Endothelial cell of umbilical vein (primary cell): ENCODE measurements around the gene FANCC. TPM values are rescaled to one million over a fixed set of nuclear protein-coding genes. Genes with fewer than 3 reads are reported as not detected.

ENCODE experiments used
- BruUV-seq: library from RNA; stranded (reverse); fragments of 400-500 nt; replicated peaks from 2 replicates; lab custom pipeline; 2021; lab: Mats Ljungman, UMichigan
- CTCF ChIA-PET: fragments of 300-600, 350-600 bp; sonication (Branson Sonifier 250); formaldehyde crosslinking; loops from one replicate; lab custom pipeline; 2021; ENCODE audit warnings: antibody characterized with exemption, inconsistent platforms; lab: Charles Lee
- POLR2A ChIA-PET: fragments of 300-600, 350-600 bp; sonication (Branson Sonifier 250); formaldehyde crosslinking; loops from one replicate; lab custom pipeline; 2021; ENCODE audit warnings: antibody characterized with exemption, inconsistent platforms; lab: Charles Lee
- DNase-seq: peaks from one replicate; pipeline ENCODE4 v3.0.0-alpha.2; 2011; ENCODE audit warnings: low read depth, low spot score
- FAIRE-seq: peaks from 2 replicates; lab custom pipeline; 2011; peaks lifted over from hg19 to GRCh38; lab: Jason Lieb, UNC
- H2AFZ ChIP-seq: 2 replicates; pipeline ENCODE4 v1.6.0; 2012; ENCODE audit warnings: low read depth, low read length, control low read depth, inconsistent platforms
- H3K27ac ChIP-seq: 2 replicates; pipeline ENCODE4 v1.5.1; 2011; ENCODE audit warnings: low read depth, mild to moderate bottlenecking, control low read depth, low read length, moderate library complexity; ENCODE audit not compliant: insufficient read depth
- H3K27me3 ChIP-seq, 2 experiments: 2 replicates each; pipeline versions ENCODE4 v1.6.0 to v1.6.1; 2011; ENCODE audit warnings: low read length in 2 of 2, mixed read lengths in 1 of 2; ENCODE audit not compliant: control insufficient read depth in 2 of 2, insufficient read depth in 2 of 2
- H3K36me3 ChIP-seq, 2 experiments: 2 replicates in 1 of 2; 3 replicates in 1 of 2; pipeline ENCODE4 v1.5.1; 2011; ENCODE audit warnings: low read length in 2 of 2, mild to moderate bottlenecking in 1 of 2, moderate library complexity in 1 of 2; ENCODE audit not compliant: control insufficient read depth in 2 of 2, insufficient read depth in 2 of 2; ENCODE audit errors: extremely low read depth in 1 of 2
- H3K4me1 ChIP-seq: 3 replicates; pipeline ENCODE4 v1.5.1; 2011; ENCODE audit warnings: mild to moderate bottlenecking, low read length; ENCODE audit not compliant: control insufficient read depth, insufficient read depth; ENCODE audit errors: extremely low read depth
- H3K4me2 ChIP-seq: 2 replicates; pipeline ENCODE4 v1.6.1; 2011; ENCODE audit warnings: low read length, control low read depth, mixed read lengths; ENCODE audit not compliant: insufficient read depth
- H3K4me3 ChIP-seq, 3 experiments: fragments of 200-600 bp in 1 of 3; sonication (generic), shearing (Covaris generic) in 1 of 3; replicated peaks in 1 of 3; 2 replicates each; pipeline ENCODE4 v1.5.1; 2011 to 2016; ENCODE audit warnings: control low read depth in 3 of 3, low read length in 3 of 3, mild to moderate bottlenecking in 2 of 3, inconsistent platforms in 1 of 3, low read depth in 1 of 3, moderate library complexity in 1 of 3; ENCODE audit not compliant: insufficient read depth in 1 of 3
- H3K79me2 ChIP-seq: 2 replicates; pipeline ENCODE4 v1.6.0; 2012; ENCODE audit warnings: low read length, inconsistent platforms; ENCODE audit not compliant: control insufficient read depth, insufficient read depth
- H3K9ac ChIP-seq: replicated peaks from 2 replicates; pipeline ENCODE3; 2011; ENCODE audit warnings: low read length, control low read depth; ENCODE audit not compliant: insufficient read depth; ENCODE audit errors: extremely low read depth
- H3K9me1 ChIP-seq: replicated peaks from 3 replicates; pipeline ENCODE4 v1.6.0; 2011; ENCODE audit warnings: mild to moderate bottlenecking, low read length; ENCODE audit not compliant: control insufficient read depth, insufficient read depth; ENCODE audit errors: extremely low read depth
- H3K9me3 ChIP-seq: replicated peaks from 2 replicates; pipeline ENCODE4 v1.5.1; 2012; ENCODE audit warnings: low read length, inconsistent platforms; ENCODE audit not compliant: control insufficient read depth, insufficient read depth
- H4K20me1 ChIP-seq: replicated peaks from 2 replicates; pipeline ENCODE3; 2011; ENCODE audit warnings: mild to moderate bottlenecking, low read length; ENCODE audit not compliant: control insufficient read depth, insufficient read depth; ENCODE audit errors: extremely low read depth
- EZH2 ChIP-seq: IDR thresholded peaks from 2 replicates; pipeline ENCODE4 v1.6.1; 2012; ENCODE audit warnings: borderline replicate concordance, low read depth, mild to moderate bottlenecking, moderate library complexity, low read length, inconsistent platforms; ENCODE audit not compliant: severe bottlenecking
- FOS ChIP-seq: IDR thresholded peaks from 2 replicates; pipeline ENCODE4 v1.6.1; 2011; ENCODE audit warnings: mild to moderate bottlenecking, low read length, moderate library complexity, borderline replicate concordance; ENCODE audit not compliant: insufficient read depth
- GATA2 ChIP-seq: IDR thresholded peaks from 2 replicates; pipeline ENCODE4 v1.7.0; 2011; ENCODE audit warnings: low read depth, mild to moderate bottlenecking, moderate library complexity, mixed read lengths, low read length; ENCODE audit not compliant: insufficient read length, insufficient read depth
- JUN ChIP-seq: IDR thresholded peaks from 2 replicates; pipeline ENCODE4 v1.6.1; 2011; ENCODE audit warnings: borderline replicate concordance, low read depth; ENCODE audit not compliant: insufficient read length, insufficient read depth
- MAX ChIP-seq: IDR thresholded peaks from 2 replicates; pipeline ENCODE4 v1.6.1; 2011; ENCODE audit not compliant: insufficient read depth, insufficient read length
- MYC ChIP-seq: IDR thresholded peaks from one replicate; pipeline ENCODE4 v1.6.1; 2011; ENCODE audit warnings: mild to moderate bottlenecking, low read depth, low read length
- POLR2A ChIP-seq: IDR thresholded peaks from 2 replicates; pipeline ENCODE4 v1.6.1; 2012; ENCODE audit warnings: low read depth, mild to moderate bottlenecking, control low read depth, low read length
- POLR2AphosphoS5 ChIP-seq: IDR thresholded peaks from 2 replicates; pipeline ENCODE4 v1.6.1; 2012; ENCODE audit warnings: low read depth, mild to moderate bottlenecking, control low read depth, low read length, moderate library complexity; ENCODE audit not compliant: insufficient read depth
- dilution Hi-C: fragments of 300-500 bp; cut with MboI; formaldehyde crosslinking; loops from one replicate; pipeline ENCODE4 v1.15.0; 2019; ENCODE audit warnings: low sequenced_read_pairs; ENCODE audit not compliant: extremely low pct_ligation_motif_present
- intact Hi-C: fragments of 100-400 bp; cut with micrococcal nuclease; formaldehyde crosslinking; loops from one replicate; pipeline ENCODE4 v1.10.0; 2022
- polyA plus RNA-seq, 4 experiments: library from polyadenylated mRNA; depleted of rRNA in 3 of 4; stranded (reverse) in 3 of 4; unstranded in 1 of 4; fragments of >200 nt; gene quantifications; 2 replicates each; pipeline versions ENCODE4 v1.2.1 to v1.2.3, GENCODE V29; 2011 to 2012; ENCODE audit warnings: missing spikeins in 1 of 4
- total RNA-seq: library from RNA; stranded (reverse); gene quantifications from 2 replicates; pipeline ENCODE4 v1.2.3, GENCODE V29; 2021
- TF ChIP-seq, protein P1 (sequence below), 2 donors: IDR thresholded peaks; 1 replicate in 1 of 2; 2 replicates in 1 of 2; pipeline ENCODE4 v1.5.1; 2011; ENCODE audit warnings: low read length in 2 of 2, mild to moderate bottlenecking in 2 of 2, moderate library complexity in 2 of 2, control low read depth in 1 of 2, inconsistent platforms in 1 of 2, low read depth in 1 of 2; ENCODE audit not compliant: insufficient read depth in 1 of 2; ENCODE audit errors: extremely low read depth in 1 of 2

Gene FANCC
- total and polyA plus RNA-seq, 2 donors (not counting 3 experiments of a cell fraction or from before 2014, with no cell fraction given), result 5.7 to 13.1 TPM

DNA sequence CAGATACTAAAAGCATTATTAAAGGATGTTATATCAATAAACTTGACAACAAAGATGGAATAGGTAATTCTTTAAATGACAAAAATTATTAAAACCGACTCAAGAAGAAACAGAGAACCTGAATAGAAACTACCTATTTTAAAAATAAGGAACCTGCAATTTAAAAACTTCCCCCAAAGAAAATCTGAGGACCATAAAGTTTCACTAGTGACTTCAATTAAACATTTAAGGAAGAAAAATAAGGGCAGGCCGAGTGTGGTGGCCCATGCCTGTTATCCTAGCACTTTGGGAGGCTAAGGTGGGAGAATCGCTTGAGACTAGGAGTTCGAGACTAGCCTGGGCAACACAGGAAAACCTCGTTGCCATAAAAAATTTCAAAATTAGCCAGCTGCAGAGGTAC is 99.6 kb downstream of the FANCC start:
- FAIRE-seq (no peak), DNase-seq (no peak)
- no peaks in the 10 kb centered on the region for H3K9me3 ChIP-seq
- dilution Hi-C loops, result no loop called here
- ChIA-PET CTCF (interaction anchor here (1.0 kb wide), 1 partner anchor 45 kb away, joined by 3 read pairs; no protein-coding TSS in a partner anchor), POLR2A (no interaction called here)
- H3K79me2 ChIP-seq, result no peaks in the 10 kb centered on the region
- no peak overlapping the region for H3K4me2 ChIP-seq
- no peaks in the 10 kb centered on the region for H3K36me3 ChIP-seq
- no peaks in the 10 kb centered on the region for H3K27me3 ChIP-seq
- H2AFZ ChIP-seq, result no peak overlapping the region
- H3K4me3 ChIP-seq, result no peak overlapping the region
- H3K9me1 ChIP-seq, result no peaks in the 10 kb centered on the region
- intact Hi-C loops, result no loop called here
- H3K9ac ChIP-seq, result no peak overlapping the region
- H4K20me1 ChIP-seq, result no peaks in the 10 kb centered on the region
- no peaks in the 10 kb centered on the region for H3K4me1 ChIP-seq
- TF ChIP-seq POLR2A, result no peak
- no TSS peak for BruUV-seq
- H3K27ac ChIP-seq, result no peak overlapping the region

GRCh38 chr9:95215336-95215898 is 102.1 kb downstream of the FANCC start:
- no peaks in the 10 kb centered on the region for H4K20me1 ChIP-seq
- H3K36me3 ChIP-seq, result no peaks in the 10 kb centered on the region
- intact Hi-C loops (no loop called here), dilution Hi-C loops (no loop called here)
- H3K4me3 ChIP-seq, result no peak overlapping the region
- no peaks in the 10 kb centered on the region for H3K9me3 ChIP-seq
- CTCF ChIA-PET, result interaction anchor here (0.9 kb wide), 1 partner anchor 47 kb away, joined by 3 read pairs; no protein-coding TSS in a partner anchor
- DNase-seq, result no peak
- no peak overlapping the region for H3K9ac ChIP-seq
- no peaks in the 10 kb centered on the region for H3K79me2 ChIP-seq
- H3K4me2 ChIP-seq, result no peak overlapping the region
- H3K9me1 ChIP-seq, result no peaks in the 10 kb centered on the region
- no peak overlapping the region for H3K27ac ChIP-seq
- POLR2A ChIA-PET, result interaction anchor here (0.6 to 0.7 kb wide), 2 partner anchors 486 to 711 kb away, joined by 3 to 4 read pairs; no protein-coding TSS in a partner anchor
- no peaks in the 10 kb centered on the region for H3K27me3 ChIP-seq
- H2AFZ ChIP-seq, result no peak overlapping the region
- H3K4me1 ChIP-seq, result no peaks in the 10 kb centered on the region
- BruUV-seq, result no TSS peak
- no peak for FAIRE-seq
- no peak for TF ChIP-seq EZH2
- TF ChIP-seq MAX, result no peak
- TF ChIP-seq POLR2A, result no peak
- TF ChIP-seq POLR2AphosphoS5, result no peak
- TF ChIP-seq FOS, result no peak
- TF ChIP-seq GATA2, result no peak
- no peak for TF ChIP-seq MYC
- TF ChIP-seq, protein P1, sequence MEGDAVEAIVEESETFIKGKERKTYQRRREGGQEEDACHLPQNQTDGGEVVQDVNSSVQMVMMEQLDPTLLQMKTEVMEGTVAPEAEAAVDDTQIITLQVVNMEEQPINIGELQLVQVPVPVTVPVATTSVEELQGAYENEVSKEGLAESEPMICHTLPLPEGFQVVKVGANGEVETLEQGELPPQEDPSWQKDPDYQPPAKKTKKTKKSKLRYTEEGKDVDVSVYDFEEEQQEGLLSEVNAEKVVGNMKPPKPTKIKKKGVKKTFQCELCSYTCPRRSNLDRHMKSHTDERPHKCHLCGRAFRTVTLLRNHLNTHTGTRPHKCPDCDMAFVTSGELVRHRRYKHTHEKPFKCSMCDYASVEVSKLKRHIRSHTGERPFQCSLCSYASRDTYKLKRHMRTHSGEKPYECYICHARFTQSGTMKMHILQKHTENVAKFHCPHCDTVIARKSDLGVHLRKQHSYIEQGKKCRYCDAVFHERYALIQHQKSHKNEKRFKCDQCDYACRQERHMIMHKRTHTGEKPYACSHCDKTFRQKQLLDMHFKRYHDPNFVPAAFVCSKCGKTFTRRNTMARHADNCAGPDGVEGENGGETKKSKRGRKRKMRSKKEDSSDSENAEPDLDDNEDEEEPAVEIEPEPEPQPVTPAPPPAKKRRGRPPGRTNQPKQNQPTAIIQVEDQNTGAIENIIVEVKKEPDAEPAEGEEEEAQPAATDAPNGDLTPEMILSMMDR (IDR thresholded peaks at IDR 0.05; ENCODE audit: extremely low read depth in 1 of 2, insufficient read depth in 1 of 2, low read depth in 1 of 2, low read length in 2 of 2), result no peak
- no peak for TF ChIP-seq JUN
